ENCODE results near the gene NPTX1. TPM values are rescaled to one million over a fixed set of nuclear protein-coding genes. Genes with fewer than 3 reads are reported as not detected.

The NPTX1 gene
- total RNA-seq, 4 donors from 2014 or later, result 1.2 to 6.3 (median 3.8) TPM

- no peaks in the 10 kb centered on the region for H3K27me3 ChIP-seq
- peaks cover 0 to 43% of the 10 kb centered on the region in 2 donors for H3K36me3 ChIP-seq
- no peak overlapping the region for H3K4me3 ChIP-seq
- no peaks in the 10 kb centered on the region for H3K9me3 ChIP-seq
- no peak overlapping the region for H3K27ac ChIP-seq
- WGBS, 2 donors (ENCODE audit: low coverage in 1 of 2), result no CpG with 5 or more reads among the region's 27 CpGs
- TF ChIP-seq POLR2A (IDR thresholded peaks at IDR 0.05) (no peak), EP300 (IDR thresholded peaks at IDR 0.05) (no peak), CTCF (IDR thresholded peaks at IDR 0.05) (no peak), POLR2AphosphoS5 (IDR thresholded peaks at IDR 0.05) (no peak)
- no peak for ATAC-seq
- H3K4me1 ChIP-seq, result peaks cover 0 to 20% (median 0%) of the 10 kb centered on the region in 3 donors
These were observed 48.8 kb downstream of the NPTX1 start for GRCh38 chr17:80427366-80428282.

GRCh38 chr17:80426671-80427326 lies 49.6 kb downstream of the NPTX1 start:
- Histone ChIP-seq H3K27me3 (no peaks in the 10 kb centered on the region), H3K4me3 (no peak overlapping the region), H3K9me3 (no peaks in the 10 kb centered on the region), H3K4me1 (peaks cover 0 to 20% (median 0%) of the 10 kb centered on the region in 3 donors), H3K36me3 (peaks cover 0 to 43% of the 10 kb centered on the region in 2 donors), H3K27ac (no peak overlapping the region)
- peak; percentile 77 for ATAC-seq
- peak in 3 of 4 experiments; percentile 96 to 100 (median 98) for TF ChIP-seq CTCF (IDR thresholded peaks at IDR 0.05)
- no peak for TF ChIP-seq POLR2A (IDR thresholded peaks at IDR 0.05)
- WGBS, 2 donors (ENCODE audit: low coverage in 1 of 2), result no CpG with 5 or more reads among the region's 24 CpGs

GRCh38 chr17:80425835-80426426 lies 50.5 kb downstream of the NPTX1 start:
- peaks cover 0 to 35% of the 10 kb centered on the region in 2 donors for H3K36me3 ChIP-seq
- TF ChIP-seq CTCF (IDR thresholded peaks at IDR 0.05), result no peak
- TF ChIP-seq POLR2A (IDR thresholded peaks at IDR 0.05), result no peak
- TF ChIP-seq POLR2AphosphoS5 (IDR thresholded peaks at IDR 0.05), result no peak
- TF ChIP-seq EP300 (IDR thresholded peaks at IDR 0.05), result no peak

GRCh38 chr17:80424878-80425765 lies 51.3 kb downstream of the NPTX1 start:
- Histone ChIP-seq H3K27me3 (no peaks in the 10 kb centered on the region), H3K9me3 (no peaks in the 10 kb centered on the region), H3K27ac (no peak overlapping the region), H3K4me3 (no peak overlapping the region), H3K36me3 (peaks cover 0 to 35% of the 10 kb centered on the region in 2 donors), H3K4me1 (peaks cover 0 to 20% (median 0%) of the 10 kb centered on the region in 3 donors)
- ATAC-seq, result no peak
- WGBS, 2 donors (ENCODE audit: low coverage in 1 of 2), result 55 to 69% methylated on average over 7 to 9 of the region's 27 CpGs
- TF ChIP-seq CTCF (IDR thresholded peaks at IDR 0.05), result no peak
- no peak for TF ChIP-seq POLR2A (IDR thresholded peaks at IDR 0.05)
- no peak for TF ChIP-seq EP300 (IDR thresholded peaks at IDR 0.05)
- TF ChIP-seq POLR2AphosphoS5 (IDR thresholded peaks at IDR 0.05), result no peak

More at GRCh38 chr17:80425835-80426426, 50.5 kb downstream of the NPTX1 start:
- H3K4me1 ChIP-seq, result peaks cover 0 to 20% (median 0%) of the 10 kb centered on the region in 3 donors
- H3K27ac ChIP-seq, result no peak overlapping the region
- WGBS, 2 donors (ENCODE audit: low coverage in 1 of 2), result 75% methylated on average over 5 of the region's 9 CpGs; no CpG with 5 or more reads in 1 of the 2 donors
- no peak for ATAC-seq
- no peaks in the 10 kb centered on the region for H3K9me3 ChIP-seq
- H3K27me3 ChIP-seq, result no peaks in the 10 kb centered on the region
- H3K4me3 ChIP-seq, result no peak overlapping the region

Measured in gastroesophageal sphincter (tissue), 4 donors.